GM23338 (cell line): ENCODE results near the gene MGRN1. TPM values are rescaled to one million over a fixed set of nuclear protein-coding genes. Genes with fewer than 3 reads are reported as not detected.

ENCODE experiments used
- ATAC-seq: fragments of 200-7000 bp; cut with Tn5 transposase; 3 replicates; pipeline ENCODE4 v1.9.1; 2020
- DNase-seq: peaks from one replicate; pipeline ENCODE4 v3.0.0-alpha.2; 2015; ENCODE audit warnings: low spot score
- H2AFZ ChIP-seq: fragments of 200-600 bp; sonication (generic); 2 replicates; pipeline ENCODE4 v1.8.0; 2016; ENCODE audit warnings: antibody characterized with exemption, mild to moderate bottlenecking, moderate library complexity
- H3F3A ChIP-seq: fragments of 200-600 bp; sonication (generic); replicated peaks from 2 replicates; pipeline ENCODE4 v1.8.0; 2017; ENCODE audit warnings: antibody characterized with exemption, mixed run types, low read depth
- H3K27ac ChIP-seq: fragments of 200-600 bp; sonication (generic); 2 replicates; pipeline ENCODE4 v1.6.1; 2016; ENCODE audit warnings: low read depth
- H3K27me3 ChIP-seq: fragments of 200-600 bp; sonication (generic); 2 replicates; pipeline ENCODE4 v1.8.0; 2016; ENCODE audit warnings: mild to moderate bottlenecking, mixed run types, moderate library complexity; ENCODE audit not compliant: insufficient read depth
- H3K36me3 ChIP-seq: fragments of 200-600 bp; sonication (generic); 2 replicates; pipeline ENCODE4 v1.8.0; 2016; ENCODE audit warnings: mild to moderate bottlenecking; ENCODE audit not compliant: insufficient read depth
- H3K4me1 ChIP-seq: fragments of 200-600 bp; sonication (generic); 2 replicates; pipeline ENCODE4 v1.8.0; 2016; ENCODE audit warnings: mild to moderate bottlenecking, moderate library complexity; ENCODE audit not compliant: insufficient read depth
- H3K4me2 ChIP-seq: fragments of 200-600 bp; sonication (generic); 2 replicates; pipeline ENCODE4 v1.7.1; 2017; ENCODE audit warnings: mixed run types
- H3K4me3 ChIP-seq: fragments of 200-600 bp; sonication (generic); 2 replicates; pipeline ENCODE4 v1.6.1; 2016; ENCODE audit warnings: mixed run types
- H3K79me2 ChIP-seq: fragments of 200-600 bp; sonication (generic); replicated peaks from 2 replicates; pipeline ENCODE4 v1.8.0; 2017; ENCODE audit warnings: mild to moderate bottlenecking; ENCODE audit not compliant: insufficient read depth
- H3K9me2 ChIP-seq: fragments of 200-600 bp; sonication (generic); 2 replicates; pipeline ENCODE4 v1.8.0; 2017; ENCODE audit not compliant: insufficient read depth
- H4K20me1 ChIP-seq: fragments of 200-600 bp; sonication (generic); replicated peaks from 2 replicates; pipeline ENCODE4 v1.8.0; 2017; ENCODE audit warnings: mild to moderate bottlenecking; ENCODE audit not compliant: insufficient read depth
- H3K27ac Mint-ChIP-seq: 2 replicates; pipeline ENCODE4 v1.8.0; 2020; ENCODE audit warnings: inconsistent platforms, mild to moderate bottlenecking, moderate library complexity, mixed read lengths
- H3K27me3 Mint-ChIP-seq: 3 replicates; pipeline ENCODE4 v1.8.0; 2022; ENCODE audit warnings: low read depth, mild to moderate bottlenecking, moderate library complexity, mixed read lengths, inconsistent platforms; ENCODE audit not compliant: insufficient read depth, poor library complexity
- H3K36me3 Mint-ChIP-seq: 3 replicates; pipeline ENCODE4 v1.8.0; 2021; ENCODE audit warnings: low read depth, mild to moderate bottlenecking, inconsistent platforms, moderate library complexity, mixed read lengths
- H3K4me1 Mint-ChIP-seq: 3 replicates; pipeline ENCODE4 v1.8.0; 2020; ENCODE audit warnings: mild to moderate bottlenecking, inconsistent platforms, mixed read lengths
- H3K4me3 Mint-ChIP-seq: 3 replicates; pipeline ENCODE4 v1.8.0; 2021; ENCODE audit warnings: moderate library complexity, mild to moderate bottlenecking, inconsistent platforms, mixed read lengths
- H3K9me3 Mint-ChIP-seq: 3 replicates; pipeline ENCODE4 v1.8.0; 2020; ENCODE audit warnings: moderate library complexity, mild to moderate bottlenecking, inconsistent platforms, mixed read lengths
- NANOG ChIP-seq: IDR thresholded peaks from 2 replicates; pipeline ENCODE4 v1.6.1; 2016; ENCODE audit warnings: antibody characterized with exemption, borderline replicate concordance
- POLR2AphosphoS5 ChIP-seq: IDR thresholded peaks from 2 replicates; pipeline ENCODE4 v1.6.1; 2016; ENCODE audit warnings: antibody characterized with exemption, low read depth
- STAT1 ChIP-seq: IDR thresholded peaks from one replicate; pipeline ENCODE4 v1.6.1; 2016; ENCODE audit warnings: antibody characterized with exemption; ENCODE audit not compliant: unreplicated experiment
- polyA plus RNA-seq: library from polyadenylated mRNA; unstranded; fragments of >200 nt; fragmentation: Nextera tagmentation; extraction: Ambion mirVana; gene quantifications from 2 replicates; pipeline ENCODE4 v1.2.1, GENCODE V29; 2016
- total RNA-seq: library from RNA; depleted of rRNA; stranded (reverse); fragments of >200 nt; shearing (Covaris generic); gene quantifications from 2 replicates; pipeline ENCODE4 v1.2.3, GENCODE V29; 2014
- TF ChIP-seq, protein P1 (sequence below), 2 experiments: fragments of 200-600 bp in 1 of 2; sonication (generic) in 1 of 2; conservative IDR thresholded peaks; 2 replicates each; pipeline versions ENCODE4 v1.5.1 to v1.6.1; 2016 to 2017; ENCODE audit warnings: antibody characterized with exemption in 2 of 2, low read depth in 2 of 2, mild to moderate bottlenecking in 2 of 2, moderate library complexity in 1 of 2

Gene MGRN1
- total and polyA plus RNA-seq, 2 experiments from 2014 or later, result 13.1 to 71.8 TPM

GRCh38 chr16:4694642-4695451, 70.2 kb downstream of the MGRN1 start:
- Histone ChIP-seq H3K4me1 (no peaks in the 10 kb centered on the region; the same call in 1 of the 2 replicates), H3K36me3 (peaks cover 9% of the 10 kb centered on the region; the same call in 1 of the 2 replicates), H3K27ac (peak overlapping the region; percentile 45; the same call in 1 of the 2 replicates), H3K79me2 (no peaks in the 10 kb centered on the region), H3K4me2 (peak overlapping the region; percentile 90), H3F3A (peaks cover 5% of the 10 kb centered on the region), H3K27me3 (no peaks in the 10 kb centered on the region), H3K9me2 (no peaks in the 10 kb centered on the region), H4K20me1 (no peaks in the 10 kb centered on the region; the same call in 1 of the 2 replicates), H3K4me3 (peak overlapping the region; percentile 87), H2AFZ (no peak overlapping the region)
- Mint-ChIP-seq H3K4me3 (peak overlapping the region; percentile 84), H3K36me3 (peaks cover 25% of the 10 kb centered on the region), H3K9me3 (no peaks in the 10 kb centered on the region; the same call in 1 of the 3 replicates), H3K27me3 (peaks cover 11% of the 10 kb centered on the region), H3K4me1 (peaks cover 6% of the 10 kb centered on the region; the same call in 1 of the 3 replicates), H3K27ac (no peak overlapping the region; the same call in 1 of the 2 replicates)
- no peak; the same call in 1 of the 3 replicates for ATAC-seq
- TF ChIP-seq NANOG (no peak), POLR2AphosphoS5 (0 out of 2 replicates have a peak, but pooled peaks have one; percentile 7)
- TF ChIP-seq, protein P1, sequence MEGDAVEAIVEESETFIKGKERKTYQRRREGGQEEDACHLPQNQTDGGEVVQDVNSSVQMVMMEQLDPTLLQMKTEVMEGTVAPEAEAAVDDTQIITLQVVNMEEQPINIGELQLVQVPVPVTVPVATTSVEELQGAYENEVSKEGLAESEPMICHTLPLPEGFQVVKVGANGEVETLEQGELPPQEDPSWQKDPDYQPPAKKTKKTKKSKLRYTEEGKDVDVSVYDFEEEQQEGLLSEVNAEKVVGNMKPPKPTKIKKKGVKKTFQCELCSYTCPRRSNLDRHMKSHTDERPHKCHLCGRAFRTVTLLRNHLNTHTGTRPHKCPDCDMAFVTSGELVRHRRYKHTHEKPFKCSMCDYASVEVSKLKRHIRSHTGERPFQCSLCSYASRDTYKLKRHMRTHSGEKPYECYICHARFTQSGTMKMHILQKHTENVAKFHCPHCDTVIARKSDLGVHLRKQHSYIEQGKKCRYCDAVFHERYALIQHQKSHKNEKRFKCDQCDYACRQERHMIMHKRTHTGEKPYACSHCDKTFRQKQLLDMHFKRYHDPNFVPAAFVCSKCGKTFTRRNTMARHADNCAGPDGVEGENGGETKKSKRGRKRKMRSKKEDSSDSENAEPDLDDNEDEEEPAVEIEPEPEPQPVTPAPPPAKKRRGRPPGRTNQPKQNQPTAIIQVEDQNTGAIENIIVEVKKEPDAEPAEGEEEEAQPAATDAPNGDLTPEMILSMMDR (conservative IDR thresholded peaks at IDR 0.05; ENCODE audit: low read depth in 2 of 2), result peak; percentile 18 to 41; a peak in 3 of 4 replicates
- DNase-seq, result no peak

GRCh38 chr16:4695473-4696171, 71.0 kb downstream of the MGRN1 start:
- H3K27ac Mint-ChIP-seq, result no peak overlapping the region
- H3K9me3 Mint-ChIP-seq, result no peaks in the 10 kb centered on the region; the same call in 2 of the 3 replicates
- H3F3A ChIP-seq, result peaks cover 5% of the 10 kb centered on the region
- no peaks in the 10 kb centered on the region for H3K27me3 ChIP-seq
- H3K4me3 ChIP-seq, result no peak overlapping the region
- H3K79me2 ChIP-seq, result no peaks in the 10 kb centered on the region
- H3K4me1 ChIP-seq, result no peaks in the 10 kb centered on the region; the same call in 1 of the 2 replicates
- peak overlapping the region; percentile 84; the same call in 2 of the 3 replicates for H3K4me3 Mint-ChIP-seq
- H3K27me3 Mint-ChIP-seq, result peaks cover 13% of the 10 kb centered on the region
- no peak overlapping the region for H3K4me2 ChIP-seq
- TF ChIP-seq POLR2AphosphoS5, result peak; percentile 10
- no peak for TF ChIP-seq STAT1
- ATAC-seq, result no peak
- H3K36me3 ChIP-seq, result peaks cover 9% of the 10 kb centered on the region; the same call in 1 of the 2 replicates
- H4K20me1 ChIP-seq, result no peaks in the 10 kb centered on the region; the same call in 1 of the 2 replicates
- no peak overlapping the region for H2AFZ ChIP-seq
- no peaks in the 10 kb centered on the region for H3K9me2 ChIP-seq
- no peak for DNase-seq
- peaks cover 6% of the 10 kb centered on the region; the same call in 1 of the 3 replicates for H3K4me1 Mint-ChIP-seq
- peaks cover 32% of the 10 kb centered on the region for H3K36me3 Mint-ChIP-seq
- peak overlapping the region; percentile 45; the same call in 1 of the 2 replicates for H3K27ac ChIP-seq
